Esophagus muscularis mucosa (tissue), 3 donors: Measurements from ENCODE around the gene ATP6V1B1.

Experiments
- POLR2A ChIP-seq: fragments of 450-650 bp; IDR thresholded peaks from one replicate; pipeline ENCODE4 v1.6.1; 2017; ENCODE audit warnings: antibody characterized with exemption, moderate library complexity, mild to moderate bottlenecking, low read depth
- POLR2AphosphoS5 ChIP-seq, 2 donors: sonication (generic); formaldehyde crosslinking; IDR thresholded peaks; one replicate each; pipeline ENCODE4 v1.6.1; 2017; ENCODE audit warnings: antibody characterized with exemption in 2 of 2
- TF ChIP-seq, protein P1 (sequence below), 3 experiments: fragments of 200-600 bp in 2 of 3; fragments of 450-650 bp in 1 of 3; sonication (generic) in 2 of 3; IDR thresholded peaks; one replicate each; pipeline ENCODE4 v1.5.1; 2017 to 2019; ENCODE audit warnings: antibody characterized with exemption in 3 of 3, mild to moderate bottlenecking in 2 of 3, moderate library complexity in 1 of 3

DNA sequence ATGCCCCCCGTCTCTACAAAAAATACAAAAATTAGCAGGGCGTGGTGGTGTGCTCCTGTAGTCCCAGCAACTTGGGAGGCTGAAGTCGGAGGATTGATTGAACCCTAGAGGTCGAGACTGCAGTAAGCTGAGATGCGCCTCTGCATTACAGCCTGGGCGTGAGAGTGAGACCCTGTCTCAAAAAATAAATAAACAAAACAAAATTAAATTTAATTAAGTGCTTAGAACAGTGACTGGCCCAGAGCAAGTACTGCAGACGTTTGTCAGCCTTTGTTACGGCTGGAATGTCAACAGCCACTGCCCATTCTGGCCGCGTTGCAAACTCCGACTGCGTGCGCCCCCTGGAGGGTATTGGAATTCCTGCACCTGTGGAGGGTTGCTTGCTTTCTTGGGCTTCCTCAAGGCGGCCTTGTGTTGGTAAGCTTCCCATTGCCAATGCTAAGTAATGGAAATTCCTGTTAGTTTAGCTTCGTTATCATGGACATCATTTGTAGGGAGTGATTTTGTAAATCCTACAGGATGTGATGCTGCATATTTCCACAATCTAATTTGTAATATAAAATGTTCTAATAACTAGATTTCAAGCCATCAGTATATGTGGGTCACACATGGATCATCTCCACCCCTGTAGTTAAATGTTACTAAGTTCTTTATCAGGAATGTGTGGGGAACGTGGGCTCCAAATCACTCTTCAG lies 15.9 kb upstream of the ATP6V1B1 start:
- TF ChIP-seq, protein P1, sequence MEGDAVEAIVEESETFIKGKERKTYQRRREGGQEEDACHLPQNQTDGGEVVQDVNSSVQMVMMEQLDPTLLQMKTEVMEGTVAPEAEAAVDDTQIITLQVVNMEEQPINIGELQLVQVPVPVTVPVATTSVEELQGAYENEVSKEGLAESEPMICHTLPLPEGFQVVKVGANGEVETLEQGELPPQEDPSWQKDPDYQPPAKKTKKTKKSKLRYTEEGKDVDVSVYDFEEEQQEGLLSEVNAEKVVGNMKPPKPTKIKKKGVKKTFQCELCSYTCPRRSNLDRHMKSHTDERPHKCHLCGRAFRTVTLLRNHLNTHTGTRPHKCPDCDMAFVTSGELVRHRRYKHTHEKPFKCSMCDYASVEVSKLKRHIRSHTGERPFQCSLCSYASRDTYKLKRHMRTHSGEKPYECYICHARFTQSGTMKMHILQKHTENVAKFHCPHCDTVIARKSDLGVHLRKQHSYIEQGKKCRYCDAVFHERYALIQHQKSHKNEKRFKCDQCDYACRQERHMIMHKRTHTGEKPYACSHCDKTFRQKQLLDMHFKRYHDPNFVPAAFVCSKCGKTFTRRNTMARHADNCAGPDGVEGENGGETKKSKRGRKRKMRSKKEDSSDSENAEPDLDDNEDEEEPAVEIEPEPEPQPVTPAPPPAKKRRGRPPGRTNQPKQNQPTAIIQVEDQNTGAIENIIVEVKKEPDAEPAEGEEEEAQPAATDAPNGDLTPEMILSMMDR (IDR thresholded peaks at IDR 0.05) = peak; percentile 77 to 91 (median 82)
- TF ChIP-seq POLR2A = no peak
- peak in 1 of 2 donors; percentile 49 for TF ChIP-seq POLR2AphosphoS5 (IDR thresholded peaks at IDR 0.05)
